ENCODE results near the gene AKAP11. TPM values are rescaled to one million over a fixed set of nuclear protein-coding genes. Genes with fewer than 3 reads are reported as not detected.
A peak's percentile ranks its signal among the peaks of the same experiment; 100 is the strongest.

Gene AKAP11
- total RNA-seq, 1 experiment from 2014 or later = 5.2 TPM

- Histone ChIP-seq H3K27me3 (ENCODE audit: low read length) (no peaks in the 10 kb centered on the region), H4K20me1 (ENCODE audit: low read length) (no peaks in the 10 kb centered on the region), H3K79me2 (ENCODE audit: low read length) (no peaks in the 10 kb centered on the region), H3K4me2 (ENCODE audit: low read length) (no peak overlapping the region), H3K36me3 (ENCODE audit: low read depth, low read length) (no peaks in the 10 kb centered on the region), H2AFZ (ENCODE audit: low read length) (no peak overlapping the region), H3K9me3 (ENCODE audit: low read length) (no peaks in the 10 kb centered on the region), H3K27ac (ENCODE audit: low read length) (no peak overlapping the region), H3K4me3 (ENCODE audit: low read length) (no peak overlapping the region), H3K9me2 (replicated peaks; ENCODE audit: low read length) (no peaks in the 10 kb centered on the region), H3F3A (ENCODE audit: low read length, unreplicated experiment) (no peaks in the 10 kb centered on the region), H3K9ac (ENCODE audit: low read length) (no peak overlapping the region), H3K4me1 (ENCODE audit: insufficient read depth, low read length) (peaks cover 5% of the 10 kb centered on the region; the same call in 1 of the 2 replicates)
- POLR2A ChIA-PET (ENCODE audit: unreplicated experiment) = no interaction called here
- CTCF ChIA-PET = no interaction called here
- ATAC-seq (no peak), DNase-seq (no peak)
- intact Hi-C loops (cut with micrococcal nuclease) = no loop called here
- TF ChIP-seq EZH2 (IDR thresholded peaks at IDR 0.05; ENCODE audit: low read length, unreplicated experiment) (no peak), EZH2phosphoT487 (IDR thresholded peaks at IDR 0.05; ENCODE audit: borderline replicate concordance, low read length) (no peak), CTCF (conservative IDR thresholded peaks at IDR 0.05; ENCODE audit: low read depth, low read length) (no peak)
- no TSS peak for BruUV-seq (replicated peaks)
Measured at GRCh38 chr13:42350141-42350540, 78.2 kb downstream of the AKAP11 start.

- no peak for TF ChIP-seq CTCF (conservative IDR thresholded peaks at IDR 0.05; ENCODE audit: low read depth, low read length)
- no peak for TF ChIP-seq EZH2 (IDR thresholded peaks at IDR 0.05; ENCODE audit: low read length, unreplicated experiment)
- TF ChIP-seq EZH2phosphoT487 (IDR thresholded peaks at IDR 0.05; ENCODE audit: borderline replicate concordance, low read length) = no peak
- no peak overlapping the region for H3K4me2 ChIP-seq (ENCODE audit: low read length)
- H3K4me1 ChIP-seq (ENCODE audit: insufficient read depth, low read length) = peaks cover 5% of the 10 kb centered on the region; the same call in 1 of the 2 replicates
- no peak overlapping the region for H2AFZ ChIP-seq (ENCODE audit: low read length)
- intact Hi-C loops (cut with micrococcal nuclease) = no loop called here
- no peaks in the 10 kb centered on the region for H3K9me2 ChIP-seq (replicated peaks; ENCODE audit: low read length)
- peak; percentile 65 for ATAC-seq
- no peaks in the 10 kb centered on the region for H3K27me3 ChIP-seq (ENCODE audit: low read length)
- H3K9ac ChIP-seq (ENCODE audit: low read length) = no peak overlapping the region
- DNase-seq = peak; percentile 43
- H3K4me3 ChIP-seq (ENCODE audit: low read length) = no peak overlapping the region
- BruUV-seq (replicated peaks) = no TSS peak
- H4K20me1 ChIP-seq (ENCODE audit: low read length) = no peaks in the 10 kb centered on the region
- no peaks in the 10 kb centered on the region for H3K9me3 ChIP-seq (ENCODE audit: low read length)
- no peaks in the 10 kb centered on the region for H3K79me2 ChIP-seq (ENCODE audit: low read length)
- no peaks in the 10 kb centered on the region for H3F3A ChIP-seq (ENCODE audit: low read length, unreplicated experiment)
- CTCF ChIA-PET = no interaction called here
- no peaks in the 10 kb centered on the region for H3K36me3 ChIP-seq (ENCODE audit: low read depth, low read length)
- POLR2A ChIA-PET (ENCODE audit: unreplicated experiment) = no interaction called here
- H3K27ac ChIP-seq (ENCODE audit: low read length) = no peak overlapping the region
Measured at GRCh38 chr13:42354241-42355091, 82.5 kb downstream of the AKAP11 start.

GRCh38 chr13:42355092-42355485, 83.1 kb downstream of the AKAP11 start:
- H3K9ac ChIP-seq (ENCODE audit: low read length) = no peak overlapping the region
- DNase-seq (no peak), ATAC-seq (no peak)
- CTCF ChIA-PET = no interaction called here
- no peaks in the 10 kb centered on the region for H3K79me2 ChIP-seq (ENCODE audit: low read length)
- no peaks in the 10 kb centered on the region for H3F3A ChIP-seq (ENCODE audit: low read length, unreplicated experiment)
- intact Hi-C loops (cut with micrococcal nuclease) = no loop called here
- H3K36me3 ChIP-seq (ENCODE audit: low read depth, low read length) = no peaks in the 10 kb centered on the region
- POLR2A ChIA-PET (ENCODE audit: unreplicated experiment) = no interaction called here
- H2AFZ ChIP-seq (ENCODE audit: low read length) = no peak overlapping the region
- no peaks in the 10 kb centered on the region for H3K27me3 ChIP-seq (ENCODE audit: low read length)
- H3K4me1 ChIP-seq (ENCODE audit: insufficient read depth, low read length) = peaks cover 5% of the 10 kb centered on the region; the same call in 1 of the 2 replicates
- BruUV-seq (replicated peaks) = no TSS peak
- TF ChIP-seq EZH2phosphoT487 (IDR thresholded peaks at IDR 0.05; ENCODE audit: borderline replicate concordance, low read length) (no peak), EZH2 (IDR thresholded peaks at IDR 0.05; ENCODE audit: low read length, unreplicated experiment) (no peak), CTCF (conservative IDR thresholded peaks at IDR 0.05; ENCODE audit: low read depth, low read length) (no peak)
- H3K9me3 ChIP-seq (ENCODE audit: low read length) = no peaks in the 10 kb centered on the region
- H3K4me3 ChIP-seq (ENCODE audit: low read length) = no peak overlapping the region
- no peak overlapping the region for H3K4me2 ChIP-seq (ENCODE audit: low read length)
- H4K20me1 ChIP-seq (ENCODE audit: low read length) = no peaks in the 10 kb centered on the region
- no peaks in the 10 kb centered on the region for H3K9me2 ChIP-seq (replicated peaks; ENCODE audit: low read length)
- H3K27ac ChIP-seq (ENCODE audit: low read length) = no peak overlapping the region
